Measurements from ENCODE around the gene ZNF740. TPM values are rescaled to one million over a fixed set of nuclear protein-coding genes. Genes with fewer than 3 reads are reported as not detected.

The ZNF740 gene
- total and polyA plus RNA-seq, 2 of the 8 experiments (the other 6 are each of a cell fraction or from before 2014, with no cell fraction given), result 8.2 to 40.0 TPM

- H3K4me2 ChIP-seq (ENCODE audit: insufficient read depth in 1 of 2, low read depth in 2 of 2, low read length in 2 of 2), result no peak overlapping the region
- H4K5ac ChIP-seq (ENCODE audit: insufficient read length, low read depth, low read length), result no peak overlapping the region
- no peak overlapping the region for H4K91ac ChIP-seq (replicated peaks; ENCODE audit: insufficient read length, low read length)
- no peak overlapping the region for H2BK15ac ChIP-seq (ENCODE audit: low read length)
- H4K20me1 ChIP-seq (replicated peaks in 1 of 2; ENCODE audit: control insufficient read depth in 1 of 2, insufficient read depth in 2 of 2, low read length in 2 of 2), result peaks cover 0 to 7% of the 10 kb centered on the region in 2 experiments
- H2BK120ac ChIP-seq (replicated peaks; ENCODE audit: low read depth, low read length), result no peak overlapping the region
- no peak overlapping the region for H3K23ac ChIP-seq (ENCODE audit: insufficient read length)
- H3K79me2 ChIP-seq (ENCODE audit: control insufficient read depth in 1 of 2, insufficient read depth in 2 of 2, low read length in 2 of 2), result no peaks in the 10 kb centered on the region
- POLR2A ChIA-PET (ENCODE audit: partially characterized antibody), result interaction anchor here (0.6 to 2.1 kb wide), 11 partner anchors 9 to 1107 kb away, joined by 3 to 7 read pairs (median 4); partner anchors contain the start of genes CSAD and ITGB7
- H3K4me1 ChIP-seq (replicated peaks in 1 of 4; ENCODE audit: control insufficient read depth in 3 of 4, insufficient read depth in 4 of 4, low read length in 3 of 4), result peaks cover 0 to 3% (median 2%) of the 10 kb centered on the region in 4 experiments; a peak in 4 of 7 replicates
- H3K27me3 ChIP-seq (replicated peaks in 1 of 4; ENCODE audit: control insufficient read depth in 3 of 4, extremely low read depth in 1 of 4, insufficient read depth in 3 of 4, low read length in 3 of 4), result peaks cover 2 to 37% (median 20%) of the 10 kb centered on the region in 4 experiments
- no peaks in the 10 kb centered on the region for H3K9me3 ChIP-seq (ENCODE audit: insufficient read depth in 2 of 2, low read depth in 1 of 2, low read length in 1 of 2)
- no peak overlapping the region for H2BK5ac ChIP-seq (ENCODE audit: low read depth, low read length)
- CTCF ChIA-PET (ENCODE audit: partially characterized antibody), result interaction anchor here (0.5 to 12.9 kb wide), 19 partner anchors 9 to 164 kb away, joined by 3 to 198 read pairs (median 4); partner anchors contain the start of genes CSAD, ESPL1, ITGB7 and ZNF740
- no peak overlapping the region for H2AFZ ChIP-seq (ENCODE audit: low read length)
- H3K14ac ChIP-seq (ENCODE audit: insufficient read length), result no peak overlapping the region
- H3K27ac ChIP-seq (ENCODE audit: low read depth, low read length), result no peak overlapping the region
- H2AK5ac ChIP-seq (ENCODE audit: low read depth, low read length), result no peak overlapping the region
- no peak overlapping the region for H3K4ac ChIP-seq (replicated peaks; ENCODE audit: insufficient read length, low read depth, low read length)
- no peak overlapping the region for H3K4me3 ChIP-seq (ENCODE audit: extremely low read depth in 1 of 4, insufficient read depth in 2 of 4, low read depth in 3 of 4, low read length in 4 of 4)
- no peak overlapping the region for H3K18ac ChIP-seq (ENCODE audit: extremely low read depth, low read length)
- no peak overlapping the region for H3K56ac ChIP-seq (replicated peaks; ENCODE audit: insufficient read length, low read depth, low read length)
- H3K36me3 ChIP-seq (ENCODE audit: control insufficient read depth in 2 of 4, insufficient read depth in 4 of 4, low read length in 3 of 4), result peaks cover 0 to 2% (median 0%) of the 10 kb centered on the region in 4 experiments; a peak in 1 of 8 replicates
- DNase-seq (ENCODE audit: low read depth in 1 of 2, low spot score in 2 of 2), result no peak
- no peak overlapping the region for H4K8ac ChIP-seq (ENCODE audit: extremely low read depth, insufficient read depth, low read length)
- no peak overlapping the region for H2BK20ac ChIP-seq (ENCODE audit: low read length)
- H2BK12ac ChIP-seq (ENCODE audit: low read depth, low read length), result no peak overlapping the region
- TF ChIP-seq CHD2 (IDR thresholded peaks at IDR 0.05; ENCODE audit: low read length) (no peak), YY1 (IDR thresholded peaks at IDR 0.05; ENCODE audit: low read depth, low read length) (no peak), BRCA1 (IDR thresholded peaks at IDR 0.05; ENCODE audit: low read depth, low read length) (no peak), CHD1 (IDR thresholded peaks at IDR 0.05; ENCODE audit: low read depth, low read length) (no peak), TAF1 (IDR thresholded peaks at IDR 0.05; ENCODE audit: low read depth, low read length) (no peak), JUN (IDR thresholded peaks at IDR 0.05; ENCODE audit: low read depth, low read length) (no peak), EP300 (IDR thresholded peaks at IDR 0.05; ENCODE audit: borderline replicate concordance in 1 of 2, low read depth in 2 of 2, low read length in 2 of 2) (no peak)
- H3K23me2 ChIP-seq (ENCODE audit: low read depth, low read length), result peaks cover 2% of the 10 kb centered on the region; the same call in 1 of the 2 replicates
- no peak overlapping the region for H3K9ac ChIP-seq (replicated peaks in 1 of 4; ENCODE audit: extremely low read depth in 1 of 4, low read depth in 3 of 4, low read length in 3 of 4)
- no peak for FAIRE-seq
- H3K79me1 ChIP-seq (ENCODE audit: low read depth, low read length), result no peaks in the 10 kb centered on the region
- 83% methylated on average over 1 of the region's 1 CpG; no CpG with 5 or more reads in 1 of the 2 experiments for WGBS, 2 experiments (ENCODE audit: extremely low coverage in 1 of 2, insufficient coverage in 1 of 2, insufficient read length in 1 of 2, insufficient replicate concordance in 2 of 2, low coverage in 1 of 2, low lambda C conversion rate in 2 of 2, missing lambda C conversion rate in 1 of 2)
Measured at GRCh38 chr12:53194973-53195372, 14.5 kb downstream of the ZNF740 start.
